GM12878 (cell line): ENCODE results near the gene ANKRD34A. TPM values are rescaled to one million over a fixed set of nuclear protein-coding genes. Genes with fewer than 3 reads are reported as not detected.

Source experiments
- ATAC-seq: fragments of 200-7000 bp; cut with Tn5 transposase; 3 replicates; pipeline ENCODE4 v1.9.1; 2020; ENCODE audit warnings: mild to moderate bottlenecking, moderate library complexity
- BruUV-seq: library from RNA; stranded (reverse); fragments of 400-500 nt; replicated peaks from 2 replicates; lab custom pipeline; 2021; lab: Mats Ljungman, UMichigan
- CTCF ChIA-PET: fragments of 300-600 bp; sonication (Branson Sonifier 250); formaldehyde crosslinking; extraction: SDS; loops from one replicate; lab custom pipeline; 2021; ENCODE audit warnings: inconsistent platforms; lab: Yijun Ruan, JAX
- POLR2A ChIA-PET: fragments of 350-600 bp; formaldehyde crosslinking; extraction: SDS; loops from one replicate; lab custom pipeline; 2021; ENCODE audit warnings: inconsistent platforms; lab: Charles Lee
- RAD21 ChIA-PET: fragments of 300-600 bp; sonication (Branson Sonifier 250); formaldehyde crosslinking; loops from one replicate; lab custom pipeline; 2023; ENCODE audit warnings: antibody characterized with exemption; ENCODE audit not compliant: unreplicated experiment; lab: Charles Lee
- SMC1A ChIA-PET: fragments of 300-600 bp; sonication (Branson Sonifier 250); formaldehyde crosslinking; loops from one replicate; lab custom pipeline; 2023; ENCODE audit not compliant: unreplicated experiment, uncharacterized antibody; lab: Charles Lee
- DNase-seq: peaks from one replicate; pipeline ENCODE4 v3.0.0-alpha.2; 2011; ENCODE audit warnings: low read depth, low spot score
- FAIRE-seq: peaks from 3 replicates; lab custom pipeline; 2011; peaks lifted over from hg19 to GRCh38; lab: Jason Lieb, UNC
- H2AFZ ChIP-seq: 2 replicates; pipeline ENCODE4 v1.6.0; 2011; ENCODE audit warnings: low read depth, low read length, control low read depth; ENCODE audit not compliant: control insufficient read depth
- H3K27ac ChIP-seq: 2 replicates; pipeline ENCODE4 v1.5.1; 2011; ENCODE audit warnings: control low read depth; ENCODE audit not compliant: control insufficient read depth, insufficient read depth
- H3K27me3 ChIP-seq, 2 experiments: replicated peaks in 1 of 2; 2 replicates each; pipeline versions ENCODE4 v1.6.0 to v1.6.1; 2011; ENCODE audit warnings: low read length in 1 of 2; ENCODE audit not compliant: control insufficient read depth in 2 of 2, insufficient read depth in 2 of 2
- H3K36me3 ChIP-seq, 2 experiments: 2 replicates each; pipeline ENCODE4 v1.5.1; 2011; ENCODE audit warnings: low read length in 1 of 2; ENCODE audit not compliant: control insufficient read depth in 2 of 2, insufficient read depth in 2 of 2
- H3K4me1 ChIP-seq: 2 replicates; pipeline ENCODE4 v1.6.1; 2011; ENCODE audit warnings: mild to moderate bottlenecking, low read length, moderate library complexity, mixed read lengths; ENCODE audit not compliant: control insufficient read depth, insufficient read depth
- H3K4me2 ChIP-seq: 2 replicates; pipeline ENCODE4 v1.6.0; 2011; ENCODE audit warnings: control low read depth; ENCODE audit not compliant: control insufficient read depth, insufficient read depth
- H3K4me3 ChIP-seq: fragments of 200-600 bp; sonication (generic); 2 replicates; pipeline ENCODE4 v1.5.1; 2016
- H3K79me2 ChIP-seq: 2 replicates; pipeline ENCODE4 v1.6.0; 2011; ENCODE audit warnings: low read length; ENCODE audit not compliant: control insufficient read depth, insufficient read depth
- H3K9ac ChIP-seq: 2 replicates; pipeline ENCODE4 v1.8.0; 2011; ENCODE audit warnings: low read length, control low read depth, mixed read lengths; ENCODE audit not compliant: control insufficient read depth, insufficient read depth
- H3K9me3 ChIP-seq: replicated peaks from 3 replicates; pipeline ENCODE4 v1.5.1; 2011; ENCODE audit warnings: mild to moderate bottlenecking, low read length; ENCODE audit not compliant: control insufficient read depth, insufficient read depth
- H4K20me1 ChIP-seq: 2 replicates; pipeline ENCODE4 v1.6.0; 2011; ENCODE audit not compliant: control insufficient read depth, insufficient read depth
- EED ChIP-seq: sonication (generic); IDR thresholded peaks from 2 replicates; pipeline ENCODE4 v1.6.1; 2016; ENCODE audit warnings: antibody characterized with exemption, low read depth
- IRF4 ChIP-seq: IDR thresholded peaks from 2 replicates; pipeline ENCODE4 v1.6.1; 2011; ENCODE audit warnings: low read depth, low read length
- KAT2A ChIP-seq: conservative IDR thresholded peaks from 2 replicates; pipeline ENCODE4 v1.6.1; 2011; ENCODE audit warnings: low read depth, low read length; ENCODE audit not compliant: control insufficient read depth
- SPI1 ChIP-seq: IDR thresholded peaks from 2 replicates; pipeline ENCODE4 v1.6.1; 2011; ENCODE audit warnings: low read depth, mild to moderate bottlenecking, low read length, moderate library complexity, borderline replicate concordance; ENCODE audit not compliant: insufficient read depth
- WGBS: methylation state at CpG from one replicate; pipeline ENCODE4 v1.1.6; 2016; ENCODE audit warnings: low lambda C conversion rate; ENCODE audit not compliant: insufficient replicate concordance, insufficient coverage; ENCODE audit errors: missing lambda C conversion rate; 5-methylcytosine and 5-hydroxymethylcytosine counted together
- in situ Hi-C: fragments of 300-500 bp; cut with MboI; formaldehyde crosslinking; loops from 9 replicates; pipeline ENCODE4 v1.14.3; 2018; ENCODE audit warnings: mixed read lengths
- intact Hi-C: fragments of 100-400 bp; cut with micrococcal nuclease; formaldehyde crosslinking; loops from one replicate; pipeline ENCODE4 v1.14.2; 2022; ENCODE audit not compliant: unreplicated experiment
- polyA plus RNA-seq, 11 experiments: library from polyadenylated mRNA; depleted of rRNA in 4 of 11; unstranded in 6 of 11; stranded (reverse) in 5 of 11; fragments of >200 nt; fragmentation: Nextera tagmentation in 4 of 11; fragmentation: Illumina TruSeq in 1 of 11; extraction: Ambion mirVana in 4 of 11; extraction: Trizol in 1 of 11; gene quantifications; 1 replicate in 1 of 11; 2 replicates in 10 of 11; pipeline versions ENCODE4 v1.2.1 to v1.2.3, GENCODE V29; 2011 to 2016; ENCODE audit warnings: inconsistent platforms in 2 of 11, missing spikeins in 2 of 11, low read depth in 1 of 11
- total RNA-seq, 4 experiments: library from RNA; depleted of rRNA in 3 of 4; stranded (reverse); fragments of >200 nt in 3 of 4; fragmentation: Illumina TruSeq in 1 of 4; extraction: Trizol in 1 of 4; gene quantifications; 2 replicates each; pipeline versions ENCODE4 v1.2.1 to v1.2.3, GENCODE V29; 2013 to 2021

Gene ANKRD34A
- total and polyA plus RNA-seq, 10 of the 15 experiments (the other 5 are each of a cell fraction or from before 2014, with no cell fraction given): 0.40 to 3.5 (median 1.6) TPM

GRCh38 chr1:145912128-145912641 lies 52.2 kb downstream of the ANKRD34A start:
- ChIA-PET RAD21 (interaction anchor here (0.6 to 2.0 kb wide), 3 partner anchors 21 to 68 kb away, joined by 3 to 6 read pairs (median 6); no protein-coding TSS in a partner anchor), POLR2A (interaction anchor here (0.7 kb wide), 1 partner anchor 48 kb away, joined by 3 read pairs; no protein-coding TSS in a partner anchor), SMC1A (no interaction called here), CTCF (interaction anchor here (2.2 to 8.0 kb wide), 4 partner anchors 21 to 66 kb away, joined by 7 to 80 read pairs (median 51); partner anchors contain the start of genes ANKRD34A, NUDT17, PIAS3 and POLR3GL)
- no TSS peak for BruUV-seq
- Histone ChIP-seq H3K9ac (no peak overlapping the region), H3K9me3 (no peaks in the 10 kb centered on the region), H3K36me3 (peaks cover 0 to 8% of the 10 kb centered on the region in 2 experiments; a peak in 3 of 4 replicates), H3K4me2 (no peak overlapping the region), H2AFZ (no peak overlapping the region), H3K27ac (no peak overlapping the region; the same call in 1 of the 2 replicates), H3K4me3 (no peak overlapping the region), H3K27me3 (no peaks in the 10 kb centered on the region), H3K79me2 (no peaks in the 10 kb centered on the region), H3K4me1 (peaks cover 10% of the 10 kb centered on the region; the same call in 1 of the 2 replicates), H4K20me1 (no peaks in the 10 kb centered on the region)
- FAIRE-seq: no peak
- in situ Hi-C loops: no loop called here
- TF ChIP-seq IRF4 (peak; percentile 40; the same call in 1 of the 2 replicates), SPI1 (peak; percentile 86), EED (peak; percentile 43; the same call in 1 of the 2 replicates), KAT2A (no peak)
- ATAC-seq: peak; percentile 16; the same call in 1 of the 3 replicates
- DNase-seq: no peak
- intact Hi-C loops: no loop called here
- 47% methylated on average over 11 of the region's 11 CpGs for WGBS

Other genes with a start within 250 kb of the ANKRD34A start
Only the 7 nearest of the 14 such genes appear.
- gene ITGA10, start 54.5 kb downstream of the ANKRD34A start, total RNA-seq (2014; rRNA removed): 0.22 and 0.51 TPM in 2 replicates
- gene ITGA10, start 54.5 kb downstream of the ANKRD34A start, total RNA-seq (2014; rRNA removed; fragmentation: Illumina TruSeq; extraction: Trizol): 0.18 and 0.28 TPM in 2 replicates
- gene ITGA10, start 54.5 kb downstream of the ANKRD34A start, total RNA-seq (2021): 0.49 and 0.53 TPM in 2 replicates
- 0.30 and 0.46 TPM in 2 replicates for gene ITGA10, start 54.5 kb downstream of the ANKRD34A start, polyA plus RNA-seq (2011; rRNA removed)
- gene ITGA10, start 54.5 kb downstream of the ANKRD34A start, polyA plus RNA-seq (2014; fragmentation: Illumina TruSeq; extraction: Trizol): 0.16 and 0.43 TPM in 2 replicates
- under 1 TPM; 0.02 to 0.16 TPM for gene ITGA10, start 54.5 kb downstream of the ANKRD34A start, polyA plus RNA-seq (2014; fragmentation: Nextera tagmentation; extraction: Ambion mirVana)
- 0.46 and 0.78 TPM in 2 replicates for gene ITGA10, start 54.5 kb downstream of the ANKRD34A start, polyA plus RNA-seq (2014; rRNA removed)
- under 1 TPM; 0.36 to 0.39 TPM for gene ITGA10, start 54.5 kb downstream of the ANKRD34A start, polyA plus RNA-seq (2016; fragmentation: Nextera tagmentation; extraction: Ambion mirVana)
- gene PEX11B, start 45.9 kb downstream of the ANKRD34A start, total RNA-seq (2014; rRNA removed): 26.7 and 30.9 TPM in 2 replicates
- 24.9 TPM in 2 replicates for gene PEX11B, start 45.9 kb downstream of the ANKRD34A start, total RNA-seq (2014; rRNA removed; fragmentation: Illumina TruSeq; extraction: Trizol)
- 31.1 and 33.2 TPM in 2 replicates for gene PEX11B, start 45.9 kb downstream of the ANKRD34A start, total RNA-seq (2021)
- 129 and 132 TPM in 2 replicates for gene PEX11B, start 45.9 kb downstream of the ANKRD34A start, polyA plus RNA-seq (2011; rRNA removed)
- gene PEX11B, start 45.9 kb downstream of the ANKRD34A start, polyA plus RNA-seq (2014; fragmentation: Illumina TruSeq; extraction: Trizol): 36.6 and 42.2 TPM in 2 replicates
- gene PEX11B, start 45.9 kb downstream of the ANKRD34A start, polyA plus RNA-seq (2014; fragmentation: Nextera tagmentation; extraction: Ambion mirVana): 10 to 100 TPM; 44.8 to 69.4 TPM
- gene PEX11B, start 45.9 kb downstream of the ANKRD34A start, polyA plus RNA-seq (2014; rRNA removed): 27.6 and 30.9 TPM in 2 replicates
- 10 to 100 TPM; 48.0 to 52.9 TPM for gene PEX11B, start 45.9 kb downstream of the ANKRD34A start, polyA plus RNA-seq (2016; fragmentation: Nextera tagmentation; extraction: Ambion mirVana)
- gene RBM8A, start 37.1 kb downstream of the ANKRD34A start, total RNA-seq (2014; rRNA removed): 110 and 125 TPM in 2 replicates
- gene RBM8A, start 37.1 kb downstream of the ANKRD34A start, total RNA-seq (2014; rRNA removed; fragmentation: Illumina TruSeq; extraction: Trizol): 200 and 230 TPM in 2 replicates
- gene RBM8A, start 37.1 kb downstream of the ANKRD34A start, total RNA-seq (2021): 176 and 180 TPM in 2 replicates
- gene RBM8A, start 37.1 kb downstream of the ANKRD34A start, polyA plus RNA-seq (2011; rRNA removed): 235 and 289 TPM in 2 replicates
- 191 and 262 TPM in 2 replicates for gene RBM8A, start 37.1 kb downstream of the ANKRD34A start, polyA plus RNA-seq (2014; fragmentation: Illumina TruSeq; extraction: Trizol)
- gene RBM8A, start 37.1 kb downstream of the ANKRD34A start, polyA plus RNA-seq (2014; fragmentation: Nextera tagmentation; extraction: Ambion mirVana): 1,000 to 10,000 TPM in 1 of 2 experiments, 100 to 1,000 TPM in 1; 665 to 1,248 TPM
- gene RBM8A, start 37.1 kb downstream of the ANKRD34A start, polyA plus RNA-seq (2014; rRNA removed): 178 and 198 TPM in 2 replicates
- 100 to 1,000 TPM; 401 to 406 TPM for gene RBM8A, start 37.1 kb downstream of the ANKRD34A start, polyA plus RNA-seq (2016; fragmentation: Nextera tagmentation; extraction: Ambion mirVana)
- 16.7 and 19.7 TPM in 2 replicates for gene LIX1L, start 6.6 kb downstream of the ANKRD34A start, total RNA-seq (2014; rRNA removed)
- gene LIX1L, start 6.6 kb downstream of the ANKRD34A start, total RNA-seq (2014; rRNA removed; fragmentation: Illumina TruSeq; extraction: Trizol): 13.9 and 15.2 TPM in 2 replicates
- gene LIX1L, start 6.6 kb downstream of the ANKRD34A start, total RNA-seq (2021): 23.4 and 23.6 TPM in 2 replicates
- 48.2 and 53.1 TPM in 2 replicates for gene LIX1L, start 6.6 kb downstream of the ANKRD34A start, polyA plus RNA-seq (2011; rRNA removed)
- gene LIX1L, start 6.6 kb downstream of the ANKRD34A start, polyA plus RNA-seq (2014; fragmentation: Illumina TruSeq; extraction: Trizol): 18.4 and 20.0 TPM in 2 replicates
- 10 to 100 TPM in 1 of 2 experiments, 1 to 10 TPM in 1; 5.5 to 12.2 TPM for gene LIX1L, start 6.6 kb downstream of the ANKRD34A start, polyA plus RNA-seq (2014; fragmentation: Nextera tagmentation; extraction: Ambion mirVana)
- gene LIX1L, start 6.6 kb downstream of the ANKRD34A start, polyA plus RNA-seq (2014; rRNA removed): 19.4 and 21.9 TPM in 2 replicates
- 10 to 100 TPM in 1 of 2 experiments, 1 to 10 TPM in 1; 9.9 to 10.3 TPM for gene LIX1L, start 6.6 kb downstream of the ANKRD34A start, polyA plus RNA-seq (2016; fragmentation: Nextera tagmentation; extraction: Ambion mirVana)
- 19.5 and 20.4 TPM in 2 replicates for gene POLR3GL, start 115 bp upstream of the ANKRD34A start, total RNA-seq (2014; rRNA removed)
- gene POLR3GL, start 115 bp upstream of the ANKRD34A start, total RNA-seq (2014; rRNA removed; fragmentation: Illumina TruSeq; extraction: Trizol): 33.2 and 35.1 TPM in 2 replicates
- gene POLR3GL, start 115 bp upstream of the ANKRD34A start, total RNA-seq (2021): 17.3 and 18.4 TPM in 2 replicates
- gene POLR3GL, start 115 bp upstream of the ANKRD34A start, polyA plus RNA-seq (2011; rRNA removed): 21.8 and 29.7 TPM in 2 replicates
- 40.8 and 57.7 TPM in 2 replicates for gene POLR3GL, start 115 bp upstream of the ANKRD34A start, polyA plus RNA-seq (2014; fragmentation: Illumina TruSeq; extraction: Trizol)
- 10 to 100 TPM; 12.8 to 25.5 TPM for gene POLR3GL, start 115 bp upstream of the ANKRD34A start, polyA plus RNA-seq (2014; fragmentation: Nextera tagmentation; extraction: Ambion mirVana)
- 23.9 and 27.6 TPM in 2 replicates for gene POLR3GL, start 115 bp upstream of the ANKRD34A start, polyA plus RNA-seq (2014; rRNA removed)
- 10 to 100 TPM; 39.6 to 47.0 TPM for gene POLR3GL, start 115 bp upstream of the ANKRD34A start, polyA plus RNA-seq (2016; fragmentation: Nextera tagmentation; extraction: Ambion mirVana)
- 133 and 171 TPM in 2 replicates for gene TXNIP, start 32.0 kb upstream of the ANKRD34A start, total RNA-seq (2014; rRNA removed)
- gene TXNIP, start 32.0 kb upstream of the ANKRD34A start, total RNA-seq (2014; rRNA removed; fragmentation: Illumina TruSeq; extraction: Trizol): 110 and 121 TPM in 2 replicates
- gene TXNIP, start 32.0 kb upstream of the ANKRD34A start, total RNA-seq (2021): 106 and 115 TPM in 2 replicates
- gene TXNIP, start 32.0 kb upstream of the ANKRD34A start, polyA plus RNA-seq (2011; rRNA removed): 132 and 154 TPM in 2 replicates
- gene TXNIP, start 32.0 kb upstream of the ANKRD34A start, polyA plus RNA-seq (2014; fragmentation: Illumina TruSeq; extraction: Trizol): 130 and 182 TPM in 2 replicates
- gene TXNIP, start 32.0 kb upstream of the ANKRD34A start, polyA plus RNA-seq (2014; fragmentation: Nextera tagmentation; extraction: Ambion mirVana): 10 to 100 TPM; 48.7 to 75.5 TPM
- gene TXNIP, start 32.0 kb upstream of the ANKRD34A start, polyA plus RNA-seq (2014; rRNA removed): 84.1 and 108 TPM in 2 replicates
- gene TXNIP, start 32.0 kb upstream of the ANKRD34A start, polyA plus RNA-seq (2016; fragmentation: Nextera tagmentation; extraction: Ambion mirVana): 10 to 100 TPM; 76.6 to 82.9 TPM
- 0.11 TPM in 1 of 2 replicates, not detected in the other for gene HJV, start 57.2 kb upstream of the ANKRD34A start, total RNA-seq (2014; rRNA removed)
- gene HJV, start 57.2 kb upstream of the ANKRD34A start, total RNA-seq (2014; rRNA removed; fragmentation: Illumina TruSeq; extraction: Trizol): not detected in 2 replicates
- not detected in 2 replicates for gene HJV, start 57.2 kb upstream of the ANKRD34A start, total RNA-seq (2021)
- gene HJV, start 57.2 kb upstream of the ANKRD34A start, polyA plus RNA-seq (2011; rRNA removed): not detected in 2 replicates
- not detected in 2 replicates for gene HJV, start 57.2 kb upstream of the ANKRD34A start, polyA plus RNA-seq (2014; fragmentation: Illumina TruSeq; extraction: Trizol)
- gene HJV, start 57.2 kb upstream of the ANKRD34A start, polyA plus RNA-seq (2014; fragmentation: Nextera tagmentation; extraction: Ambion mirVana): not detected
- gene HJV, start 57.2 kb upstream of the ANKRD34A start, polyA plus RNA-seq (2014; rRNA removed): not detected in 2 replicates
- not detected for gene HJV, start 57.2 kb upstream of the ANKRD34A start, polyA plus RNA-seq (2016; fragmentation: Nextera tagmentation; extraction: Ambion mirVana)